Upper lobe of left lung (tissue), 4 donors: ENCODE results near the gene ADAMTS2.

Source experiments
- CTCF ChIP-seq, 6 experiments: fragments of 450-650 bp in 4 of 6; fragments of 200-600 bp in 2 of 6; sonication (generic) in 2 of 6; IDR thresholded peaks; one replicate each; pipeline ENCODE4 v1.5.1; 2016 to 2019; ENCODE audit warnings: antibody characterized with exemption in 6 of 6
- EP300 ChIP-seq, 4 donors: sonication (generic); formaldehyde crosslinking; IDR thresholded peaks; one replicate each; pipeline ENCODE4 v1.5.1; 2017; ENCODE audit warnings: antibody characterized with exemption in 4 of 4, control low read depth in 2 of 4
- POLR2A ChIP-seq, 4 donors: fragments of 450-650 bp; IDR thresholded peaks; one replicate each; pipeline ENCODE4 v1.5.1; 2016 to 2017; ENCODE audit warnings: antibody characterized with exemption in 4 of 4, mild to moderate bottlenecking in 2 of 4
- POLR2AphosphoS5 ChIP-seq, 2 donors: sonication (generic); formaldehyde crosslinking; IDR thresholded peaks; one replicate each; pipeline ENCODE4 v1.5.1; 2017; ENCODE audit warnings: antibody characterized with exemption in 2 of 2

GRCh38 chr5:179377421-179378115 lies 32.3 kb upstream of the ADAMTS2 start:
- no peak for TF ChIP-seq CTCF (IDR thresholded peaks at IDR 0.05)
- TF ChIP-seq POLR2A (IDR thresholded peaks at IDR 0.05) = no peak
- no peak for TF ChIP-seq POLR2AphosphoS5 (IDR thresholded peaks at IDR 0.05)
- no peak for TF ChIP-seq EP300 (IDR thresholded peaks at IDR 0.05)
